ENCODE measurements around the gene GABRR3.
A peak's percentile ranks its signal among the peaks of the same experiment; 100 is the strongest.

GABRR3 gene

DNA sequence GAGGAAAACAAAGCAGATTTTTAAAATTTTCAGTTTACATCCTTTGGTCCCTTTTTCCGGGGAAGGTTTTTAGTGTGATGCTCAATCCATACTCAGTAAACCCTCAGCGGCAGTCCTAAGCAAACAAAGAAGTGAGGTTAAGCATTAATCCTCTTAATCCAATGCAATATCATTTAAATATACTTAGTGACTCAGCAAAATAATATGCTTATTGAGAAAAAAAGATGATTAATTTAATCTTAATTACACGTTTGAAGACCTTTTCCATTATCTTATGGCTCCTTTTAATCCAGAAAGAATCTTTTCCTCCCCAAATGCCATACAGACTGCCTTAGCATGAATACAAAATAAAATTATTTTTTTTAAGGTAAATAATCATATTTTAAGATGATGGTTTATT is at the start of gene GABRR3:
GABRR3 (minus strand) TSS at position 108 of the 400 bp plus-strand sequence. CDS start 328 bp downstream, outside the sequence.
- no peak for FAIRE-seq

DNA sequence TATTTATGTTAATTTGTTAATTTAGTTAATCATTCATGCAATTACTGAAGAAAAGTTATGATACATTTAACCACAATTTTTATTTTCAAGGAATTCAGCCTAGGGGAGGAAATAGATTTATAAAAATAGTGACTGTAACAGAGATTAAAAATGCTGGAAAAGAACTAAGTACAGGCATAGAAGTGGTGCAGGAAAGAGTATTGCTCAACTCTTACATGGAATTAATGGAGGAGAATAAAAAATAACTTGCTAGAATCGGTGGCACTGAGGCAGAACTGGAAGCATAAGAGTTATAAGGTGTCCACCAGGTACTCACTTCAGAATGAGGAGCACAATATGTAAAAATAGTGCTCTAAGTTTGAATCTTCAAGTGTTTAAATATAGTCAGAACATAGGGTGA is 38.4 kb upstream of the GABRR3 start:
- FAIRE-seq = no peak

DNA sequence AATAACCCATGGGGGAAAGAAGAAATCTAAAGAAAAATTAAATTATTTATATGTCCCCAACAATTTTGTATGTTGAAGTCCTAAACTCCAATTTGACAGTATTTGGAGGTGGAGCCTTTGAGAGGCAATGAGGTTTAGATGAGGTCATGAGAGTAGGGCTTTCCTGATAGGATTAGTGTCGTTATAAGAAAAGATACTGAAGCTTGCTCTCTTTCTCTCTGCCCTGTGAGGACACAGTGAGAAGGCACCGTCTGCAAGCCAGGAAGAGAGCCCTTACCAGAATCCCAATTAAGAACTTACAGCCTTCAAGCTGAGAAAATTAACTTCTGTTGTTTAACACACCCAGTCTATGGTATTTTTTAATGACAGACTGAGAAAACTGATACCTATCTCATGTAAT is 35.7 kb upstream of the GABRR3 start:
- FAIRE-seq = no peak

DNA sequence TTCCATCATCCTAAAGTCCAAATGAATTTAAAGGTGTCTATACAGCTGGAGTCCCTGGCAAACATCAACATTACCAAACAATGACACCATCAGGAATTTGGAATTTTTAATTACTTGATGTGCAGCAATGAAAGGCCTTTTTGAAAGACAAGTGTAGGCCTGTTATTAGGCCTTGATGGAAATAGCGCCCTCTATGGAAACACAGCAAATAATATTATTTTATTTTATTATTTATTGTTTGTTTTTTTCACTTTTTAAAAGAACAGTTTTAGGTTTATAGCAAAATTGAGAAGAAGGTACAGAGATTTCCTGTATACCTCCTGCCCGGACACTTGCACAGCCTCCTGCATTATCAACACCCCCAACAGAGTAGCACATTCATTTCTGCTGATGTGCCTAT is 33.7 kb upstream of the GABRR3 start:
- no peak for FAIRE-seq

DNA sequence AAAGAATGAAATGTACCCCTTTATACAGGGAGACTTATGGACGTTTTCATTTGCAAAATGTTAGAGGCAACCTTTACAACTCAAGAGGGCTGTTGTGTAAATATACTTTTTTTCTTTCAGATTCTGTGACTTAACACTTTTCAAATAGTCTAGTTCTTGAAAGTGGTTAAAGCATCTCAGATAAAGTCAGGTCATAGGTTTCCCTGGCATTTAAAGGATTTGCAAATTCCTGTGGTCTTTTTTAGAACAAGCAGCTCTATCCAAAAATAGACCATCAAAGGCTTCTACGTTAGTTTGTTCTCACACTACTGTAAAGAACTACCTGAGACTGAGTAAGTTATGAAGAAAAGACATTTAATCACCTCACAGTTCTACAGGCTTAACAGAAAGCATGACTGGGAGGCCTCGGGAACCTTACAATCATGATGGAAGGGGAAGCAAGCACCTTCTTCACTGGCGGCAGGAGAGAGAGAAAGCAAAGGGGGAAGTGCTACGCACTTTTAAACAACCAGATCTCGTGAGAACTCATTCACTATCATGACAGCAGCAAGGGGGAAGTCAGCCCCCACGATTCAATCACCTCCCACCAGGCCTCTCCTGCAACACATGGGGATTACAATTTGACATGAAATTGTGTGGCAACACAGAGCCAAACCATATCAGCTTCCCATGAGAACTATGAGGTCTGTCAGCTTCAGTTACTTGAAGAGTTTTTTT is 23.3 kb upstream of the GABRR3 start:
- FAIRE-seq = no peak

DNA sequence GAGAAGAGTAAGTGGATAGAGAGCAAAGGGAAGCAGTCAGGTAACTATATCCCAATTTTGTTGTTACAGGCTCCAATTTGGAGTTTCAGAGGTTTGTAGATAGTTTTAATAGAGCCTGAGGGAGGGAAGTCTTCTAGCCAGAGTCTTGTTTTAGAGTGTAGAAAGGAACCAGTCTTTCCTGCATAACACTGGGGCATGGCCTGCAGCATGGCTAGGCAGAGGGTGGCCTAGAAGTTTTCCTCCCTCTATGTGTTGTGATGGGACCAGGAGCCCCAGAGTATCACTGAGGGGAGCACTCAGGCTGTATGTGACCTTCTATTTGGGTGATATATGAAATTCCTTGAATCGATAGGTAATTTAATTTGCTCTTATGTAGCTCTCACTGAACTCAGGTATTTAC is 22.5 kb upstream of the GABRR3 start:
- no peak for FAIRE-seq

DNA sequence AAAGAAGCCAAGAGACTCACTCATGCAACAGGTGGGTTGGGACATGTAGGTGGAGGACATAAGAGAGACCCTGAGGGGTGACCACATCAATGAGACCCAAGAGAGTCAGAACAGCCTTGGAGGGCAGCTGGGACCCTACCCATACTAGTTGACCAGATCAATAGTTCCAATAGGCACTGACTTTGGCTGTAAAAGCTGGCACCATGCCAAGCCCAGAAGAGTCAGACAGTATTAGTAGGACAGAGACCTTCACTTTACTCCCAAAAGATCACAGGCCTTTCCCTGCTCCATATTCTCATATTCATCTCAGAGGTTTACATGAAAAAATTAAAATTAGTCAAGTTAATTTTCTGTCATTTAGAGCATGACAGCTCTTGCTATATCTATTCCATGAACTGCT is 20.9 kb upstream of the GABRR3 start:
- FAIRE-seq = no peak

DNA sequence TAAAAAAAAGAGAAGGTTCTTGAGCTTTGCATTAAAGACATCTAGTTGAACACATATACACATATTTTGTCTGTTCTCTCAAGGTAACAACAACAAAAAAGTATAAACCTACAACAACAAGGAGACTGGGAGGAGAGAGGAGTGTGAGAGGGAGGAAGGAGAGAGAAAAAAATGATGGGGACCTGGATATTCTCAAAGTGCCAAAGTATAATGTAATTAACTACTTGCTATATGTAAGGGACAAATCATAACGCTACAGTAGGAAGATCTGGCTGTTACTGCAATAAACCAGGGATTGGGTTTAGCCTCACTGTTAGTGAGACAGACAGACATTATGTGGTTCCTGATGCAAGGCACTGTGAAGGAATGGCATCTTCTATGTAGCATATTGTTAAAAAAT is 14.2 kb upstream of the GABRR3 start:
- no peak for FAIRE-seq

DNA sequence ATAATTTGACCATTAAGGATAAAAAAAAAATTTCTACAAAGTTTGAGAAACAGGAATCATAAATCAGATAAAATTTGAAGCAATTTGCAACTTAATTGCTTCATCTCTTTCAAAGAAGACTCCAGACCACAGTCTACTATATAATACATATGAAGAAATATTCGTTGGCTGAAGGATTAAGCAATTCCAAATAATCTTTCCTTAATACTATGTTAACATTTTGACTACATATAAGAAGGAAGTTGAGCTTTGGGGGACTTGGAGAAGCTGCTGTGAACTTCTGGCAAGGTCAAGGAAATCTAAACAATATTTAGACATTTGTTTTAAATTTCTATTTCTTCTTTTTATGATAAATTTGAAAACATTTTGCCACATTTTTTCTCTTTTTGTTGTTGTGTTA is 13.5 kb upstream of the GABRR3 start:
- no peak for FAIRE-seq

DNA sequence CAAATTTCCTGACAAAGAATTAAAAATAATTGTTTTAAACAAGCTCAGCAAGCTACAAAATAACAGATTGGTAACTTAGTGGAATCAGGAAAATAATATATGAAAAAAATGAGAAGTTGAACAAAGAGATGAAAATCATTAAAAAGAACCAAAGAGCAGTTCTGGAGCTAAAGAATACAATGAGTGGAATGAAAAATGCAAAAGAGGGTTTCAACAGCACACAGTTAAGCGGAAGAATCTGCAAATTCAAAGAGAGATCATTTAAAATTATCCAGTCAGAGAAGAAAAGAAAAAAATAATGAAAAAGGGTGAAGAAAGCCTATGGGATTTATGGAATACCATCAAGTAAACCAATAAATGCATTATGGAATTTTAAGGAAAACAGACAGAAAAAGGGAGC is 6.2 kb upstream of the GABRR3 start:
- FAIRE-seq = no peak

DNA sequence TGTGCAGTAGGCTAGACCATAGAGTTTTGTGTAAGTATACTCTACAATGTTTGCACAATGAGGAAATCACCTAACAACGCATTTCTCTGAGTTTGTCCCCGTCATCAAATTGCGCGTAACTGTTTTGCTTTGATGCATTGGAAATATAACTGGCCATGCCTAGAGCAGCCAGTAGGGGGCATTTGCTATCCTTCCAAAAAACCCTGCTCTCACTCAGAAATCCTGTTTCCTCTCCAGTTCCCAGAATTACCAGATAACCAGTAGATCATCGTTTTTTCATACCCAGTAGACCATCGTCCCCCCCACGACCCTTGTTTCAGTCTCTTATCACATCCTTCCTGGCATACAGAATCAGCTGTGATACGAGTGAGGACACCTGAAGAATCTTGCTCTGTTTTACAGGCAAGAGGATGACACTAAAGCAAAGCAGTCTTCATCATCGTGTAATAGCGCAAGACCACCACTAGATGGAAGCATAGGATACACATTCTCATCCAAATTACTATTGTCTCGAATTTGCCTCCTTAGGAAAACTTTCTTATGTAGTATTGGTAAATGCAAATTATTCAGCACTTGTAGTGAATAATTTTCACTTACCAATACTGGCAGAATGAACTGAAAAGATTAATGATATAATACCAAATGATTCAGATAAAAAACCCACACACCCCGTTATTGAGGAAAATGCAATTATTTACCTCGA is 4.4 kb upstream of the GABRR3 start:
- FAIRE-seq = peak; percentile 77

DNA sequence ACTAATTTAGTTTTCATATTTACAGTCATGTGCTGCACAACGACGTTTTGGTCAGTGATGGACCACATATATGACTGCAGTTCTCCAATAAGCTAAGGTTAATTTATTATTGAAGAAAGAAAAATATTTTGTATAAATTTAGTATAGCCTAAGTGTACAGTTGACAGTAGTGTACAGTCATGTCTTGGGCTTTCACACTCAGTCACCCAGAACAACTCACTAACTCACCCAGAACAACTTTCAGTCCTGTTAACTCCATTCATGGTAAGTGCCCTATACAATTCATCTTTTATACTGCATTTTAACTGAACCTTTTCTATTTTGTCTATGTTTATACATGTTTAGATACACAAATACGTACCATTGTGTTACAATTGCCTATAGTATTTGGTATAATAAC is 3.8 kb upstream of the GABRR3 start:
- peak; percentile 74 for FAIRE-seq

DNA sequence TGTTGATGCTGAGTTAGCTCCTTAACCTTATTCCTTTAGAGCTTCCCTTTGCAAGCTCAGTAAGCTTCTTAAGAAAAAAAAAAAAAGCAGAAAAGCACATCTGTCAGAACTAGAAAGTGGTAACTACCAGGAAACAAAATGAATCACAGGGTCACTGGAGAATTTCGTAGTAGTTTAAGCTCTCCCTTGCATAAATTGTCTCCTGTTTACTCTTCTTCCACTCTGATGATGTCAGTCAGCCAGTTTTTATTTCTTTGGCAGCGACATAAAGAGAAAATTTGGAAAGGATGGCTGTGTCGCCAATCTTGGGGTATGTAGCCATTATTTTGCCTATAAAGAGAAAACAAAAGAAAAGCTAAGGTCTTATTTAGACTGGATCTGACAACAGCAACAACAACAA is 3.2 kb upstream of the GABRR3 start:
- no peak for FAIRE-seq

DNA sequence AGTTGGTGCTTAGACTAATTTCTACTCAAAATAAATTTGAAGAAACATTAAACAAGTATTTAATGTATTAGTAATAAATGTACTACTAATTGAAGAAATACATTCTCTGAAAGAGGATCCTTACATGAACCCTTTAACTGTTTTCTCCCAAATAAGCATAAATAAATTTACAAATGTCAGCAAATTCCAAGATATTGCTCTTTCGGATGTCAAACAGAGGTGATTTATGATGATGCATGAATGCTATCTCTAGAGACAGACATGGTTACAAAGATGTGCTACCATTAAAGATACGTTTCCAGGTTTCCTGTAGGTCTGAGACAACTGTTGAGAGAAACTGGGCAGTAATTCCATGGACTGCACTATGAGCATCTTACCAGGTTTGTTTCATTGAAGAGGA is 629 bp downstream of the GABRR3 start:
- peak; percentile 27 for FAIRE-seq

DNA sequence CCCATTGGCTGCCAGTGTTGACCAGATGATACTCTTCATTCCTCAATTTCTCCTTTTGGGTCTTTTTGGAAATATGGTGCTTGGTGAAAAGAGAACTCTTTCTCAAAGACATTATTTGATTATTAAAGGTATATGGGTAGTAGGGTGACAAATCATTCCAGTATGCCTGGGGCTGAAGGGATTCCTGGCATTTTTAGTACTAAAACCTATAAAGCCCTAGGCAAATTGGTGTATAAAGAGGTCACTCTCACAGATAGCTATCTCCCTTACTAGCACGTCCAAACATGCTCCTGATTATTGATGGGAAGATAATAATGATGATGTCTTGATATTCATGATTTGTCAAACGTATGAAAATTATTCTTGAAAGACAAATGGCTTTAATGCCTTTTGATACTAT is 1.1 kb downstream of the GABRR3 start:
- FAIRE-seq = no peak

DNA sequence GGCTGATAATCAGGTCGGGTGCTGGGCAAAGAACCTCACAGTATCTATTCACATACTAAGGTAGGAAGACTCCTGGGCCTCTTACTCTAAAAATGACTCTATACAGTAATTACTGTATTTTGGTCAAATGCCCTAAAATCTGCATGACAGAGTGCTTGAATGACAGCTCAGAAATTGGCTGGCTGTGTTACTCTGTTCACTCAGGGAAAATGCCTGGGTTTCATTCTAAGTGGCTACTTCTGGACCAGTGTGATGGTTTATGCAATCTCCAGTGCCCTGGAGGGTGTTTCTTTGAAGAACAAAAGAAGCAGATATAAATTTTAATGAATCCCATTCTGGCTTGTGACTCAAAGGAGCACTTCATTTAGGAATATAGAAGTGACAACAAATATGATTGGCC is 2.2 kb downstream of the GABRR3 start:
- no peak for FAIRE-seq

DNA sequence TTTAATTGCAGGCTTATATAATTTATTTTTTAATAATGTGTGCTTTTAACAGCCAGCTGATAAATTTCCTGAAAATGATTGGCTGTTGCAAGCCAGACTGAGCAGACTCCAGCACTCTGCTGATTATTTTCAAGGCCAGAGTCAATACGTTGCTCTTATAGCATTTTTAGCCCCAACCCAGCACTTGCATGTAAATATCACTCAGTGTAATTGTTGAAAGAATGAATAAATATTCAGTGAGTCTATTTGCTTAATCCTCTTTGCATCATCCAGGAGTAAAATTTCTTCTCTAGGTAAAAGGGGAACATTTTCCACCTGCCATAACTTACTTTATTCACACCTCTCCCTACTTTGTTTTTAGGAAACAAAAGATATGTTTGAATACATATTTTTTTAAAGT is 2.9 kb downstream of the GABRR3 start:
- no peak for FAIRE-seq

DNA sequence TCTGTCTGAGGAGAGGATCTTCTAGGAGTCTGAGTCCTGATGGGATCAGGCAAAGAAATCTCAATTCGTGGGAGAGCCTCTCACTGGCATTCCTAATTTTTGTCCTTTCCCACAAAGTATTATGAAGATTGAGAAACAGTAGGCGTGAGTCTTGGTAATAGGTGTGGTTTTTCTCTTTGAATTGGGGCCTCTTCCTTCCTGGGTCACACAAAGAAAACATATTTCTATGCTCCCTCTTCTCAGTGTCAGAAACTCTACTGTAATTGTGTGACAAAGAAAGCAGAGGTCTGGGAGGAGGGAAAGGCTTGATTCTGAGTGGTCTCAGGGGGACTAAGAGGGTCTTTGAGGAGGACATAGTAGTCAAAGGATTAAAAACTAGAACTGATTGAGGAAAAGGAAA is 6.0 kb downstream of the GABRR3 start:
- FAIRE-seq = no peak

DNA sequence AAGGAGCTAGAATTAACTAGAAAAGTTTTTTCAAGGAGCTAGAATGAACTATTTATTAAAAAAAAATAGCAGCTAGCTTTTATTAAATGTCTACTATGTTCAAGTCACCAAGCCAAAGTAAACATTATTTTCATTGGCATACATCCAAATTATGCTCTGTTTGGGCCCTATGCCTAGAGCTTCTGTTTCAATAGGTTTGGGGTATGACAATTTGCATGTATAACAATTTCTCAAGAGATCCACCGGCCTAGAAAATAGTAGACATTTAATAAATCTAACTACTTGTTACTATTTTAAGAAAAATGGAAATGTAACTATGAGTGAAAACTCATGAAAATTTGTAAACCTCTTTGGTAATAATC is 8.0 kb downstream of the GABRR3 start:
- no peak for FAIRE-seq

DNA sequence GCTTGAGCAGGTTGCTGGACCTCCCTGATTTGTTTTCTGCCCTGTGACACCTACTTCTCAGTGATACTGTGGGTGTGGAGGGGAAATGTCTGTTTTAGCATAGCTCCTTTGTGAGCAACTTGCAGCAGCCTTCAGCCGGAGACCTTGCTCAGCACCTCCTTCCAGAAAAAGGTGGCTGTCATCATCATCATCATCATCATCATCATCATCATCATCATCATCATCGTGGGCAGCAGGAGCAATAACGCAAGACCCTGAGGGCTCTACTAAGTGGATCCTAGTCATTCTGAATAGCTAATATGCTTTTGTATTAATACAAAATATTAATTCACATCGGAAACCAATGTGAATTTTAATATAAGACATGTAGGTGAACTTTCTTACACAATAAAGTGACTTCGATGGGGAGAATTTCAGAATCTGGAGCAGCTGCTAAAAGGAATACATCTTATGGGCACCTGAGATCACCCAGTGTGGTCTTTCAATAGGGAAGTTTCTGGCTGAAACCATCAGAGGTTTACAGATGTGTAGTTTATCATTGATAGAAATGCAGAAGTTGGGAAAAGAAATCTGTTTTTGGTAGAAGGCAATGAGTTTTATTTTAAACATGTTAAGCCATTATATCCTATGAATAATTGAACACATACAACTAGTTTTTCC is 8.6 kb downstream of the GABRR3 start:
- FAIRE-seq = no peak

DNA sequence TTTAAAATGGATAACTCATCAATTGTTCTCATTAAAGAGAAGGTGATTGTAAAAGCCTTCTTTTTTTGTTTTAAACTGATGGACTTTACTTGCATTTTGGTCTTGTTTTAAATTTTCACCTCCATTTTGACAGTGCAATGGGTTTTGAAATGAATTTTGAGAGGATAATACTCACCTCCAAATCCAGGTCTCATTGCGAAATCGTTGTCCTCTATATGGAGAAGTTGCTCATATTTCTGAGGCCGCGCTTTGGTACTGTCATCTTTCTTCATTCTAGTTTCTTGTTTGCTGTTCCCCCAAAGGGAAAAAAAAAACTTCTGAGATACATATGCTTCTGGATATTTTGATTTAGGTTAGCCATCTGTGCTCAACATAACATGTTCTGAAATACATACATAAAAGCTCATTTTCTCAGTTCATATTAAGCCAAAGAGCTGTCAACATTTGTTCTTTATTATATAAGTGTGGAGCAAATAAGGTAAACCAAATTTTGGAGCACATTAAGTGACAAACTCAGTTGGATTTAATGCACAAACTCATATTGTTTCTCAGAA is 9.6 kb downstream of the GABRR3 start:
- no peak for FAIRE-seq

DNA sequence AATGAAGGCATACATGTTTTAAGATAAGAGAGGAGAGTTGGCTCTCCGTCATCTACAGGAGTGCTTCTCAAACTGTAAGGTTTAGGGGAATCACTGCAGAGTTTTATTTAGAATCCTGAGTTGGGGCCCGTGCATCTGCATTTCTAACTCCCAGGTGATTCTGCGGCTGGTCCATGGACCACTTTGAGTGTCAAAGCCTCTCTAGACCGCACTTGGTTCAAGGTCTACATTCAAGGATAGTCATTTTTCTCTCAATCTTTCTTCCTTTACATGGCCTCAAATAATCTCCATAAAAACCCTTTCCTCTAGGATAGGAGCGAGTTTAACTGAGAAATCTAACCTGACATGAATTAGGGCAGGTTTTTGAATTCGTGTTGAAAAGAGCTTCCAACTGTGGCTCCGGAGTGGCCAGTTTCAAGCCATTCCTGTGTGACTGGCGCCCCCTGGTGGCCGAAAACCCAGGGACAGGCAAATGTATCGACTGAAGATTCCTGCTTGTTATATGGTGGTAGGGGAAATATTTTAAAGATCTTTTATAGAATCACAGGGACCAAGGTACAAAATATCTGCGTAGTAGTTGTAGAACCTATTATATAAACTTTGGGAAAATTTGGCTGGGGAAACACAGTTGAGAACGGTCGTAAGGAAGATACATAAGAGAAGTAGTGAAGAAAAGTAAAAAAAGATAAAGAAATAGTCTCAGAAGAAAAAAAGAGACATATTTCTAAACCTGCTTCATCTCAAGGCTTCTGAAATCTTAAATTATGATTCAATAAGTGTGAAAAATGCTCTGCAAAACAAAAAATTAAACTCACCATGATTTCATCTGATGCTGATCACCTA is 11.9 kb downstream of the GABRR3 start:
- FAIRE-seq = peak; percentile 91
